Stomach (tissue), 4 donors: ENCODE measurements around the gene MPST.

Source experiments
- EP300 ChIP-seq: sonication (generic); formaldehyde crosslinking; IDR thresholded peaks from one replicate; pipeline ENCODE4 v1.6.1; 2017; ENCODE audit warnings: antibody characterized with exemption
- POLR2A ChIP-seq, 4 donors: fragments of 450-650 bp; IDR thresholded peaks; one replicate each; pipeline ENCODE4 v1.6.1; 2016; ENCODE audit warnings: antibody characterized with exemption in 4 of 4, control low read depth in 2 of 4, mild to moderate bottlenecking in 1 of 4, moderate library complexity in 1 of 4
- POLR2AphosphoS5 ChIP-seq, 3 donors: sonication (generic); formaldehyde crosslinking; IDR thresholded peaks; one replicate each; pipeline ENCODE4 v1.6.1; 2016; ENCODE audit warnings: antibody characterized with exemption in 3 of 3
- TF ChIP-seq, protein P1 (sequence below), 7 experiments: fragments of 450-650 bp in 4 of 7; fragments of 200-600 bp in 3 of 7; sonication (generic) in 3 of 7; IDR thresholded peaks; one replicate each; pipeline ENCODE4 v1.5.1; 2016 to 2019; ENCODE audit warnings: antibody characterized with exemption in 7 of 7, control low read depth in 2 of 7, mild to moderate bottlenecking in 1 of 7

DNA sequence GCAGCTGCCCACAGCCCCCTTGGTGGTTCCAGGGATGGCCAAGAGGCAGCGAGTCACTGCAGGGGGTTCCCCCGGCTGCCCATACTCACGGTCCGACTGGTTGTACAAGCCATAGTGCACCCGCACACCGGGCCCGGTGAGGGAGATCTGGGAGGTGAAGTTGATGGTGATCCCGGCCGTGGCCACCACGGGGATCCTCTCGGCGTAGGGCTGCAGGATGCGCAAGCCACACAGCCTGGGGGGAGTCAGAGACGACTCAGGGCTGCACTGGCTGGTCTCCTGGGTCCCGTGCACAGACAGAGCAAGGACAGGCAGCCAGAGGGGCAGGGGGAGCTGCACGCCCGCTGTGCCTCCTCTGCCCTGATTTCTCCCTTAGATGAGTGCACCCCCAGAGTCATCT lies 55.5 kb downstream of the MPST start:
- TF ChIP-seq POLR2A (IDR thresholded peaks at IDR 0.05), result no peak
- TF ChIP-seq, protein P1, sequence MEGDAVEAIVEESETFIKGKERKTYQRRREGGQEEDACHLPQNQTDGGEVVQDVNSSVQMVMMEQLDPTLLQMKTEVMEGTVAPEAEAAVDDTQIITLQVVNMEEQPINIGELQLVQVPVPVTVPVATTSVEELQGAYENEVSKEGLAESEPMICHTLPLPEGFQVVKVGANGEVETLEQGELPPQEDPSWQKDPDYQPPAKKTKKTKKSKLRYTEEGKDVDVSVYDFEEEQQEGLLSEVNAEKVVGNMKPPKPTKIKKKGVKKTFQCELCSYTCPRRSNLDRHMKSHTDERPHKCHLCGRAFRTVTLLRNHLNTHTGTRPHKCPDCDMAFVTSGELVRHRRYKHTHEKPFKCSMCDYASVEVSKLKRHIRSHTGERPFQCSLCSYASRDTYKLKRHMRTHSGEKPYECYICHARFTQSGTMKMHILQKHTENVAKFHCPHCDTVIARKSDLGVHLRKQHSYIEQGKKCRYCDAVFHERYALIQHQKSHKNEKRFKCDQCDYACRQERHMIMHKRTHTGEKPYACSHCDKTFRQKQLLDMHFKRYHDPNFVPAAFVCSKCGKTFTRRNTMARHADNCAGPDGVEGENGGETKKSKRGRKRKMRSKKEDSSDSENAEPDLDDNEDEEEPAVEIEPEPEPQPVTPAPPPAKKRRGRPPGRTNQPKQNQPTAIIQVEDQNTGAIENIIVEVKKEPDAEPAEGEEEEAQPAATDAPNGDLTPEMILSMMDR (IDR thresholded peaks at IDR 0.05), result no peak
- no peak for TF ChIP-seq POLR2AphosphoS5 (IDR thresholded peaks at IDR 0.05)
- no peak for TF ChIP-seq EP300
